NCI-H146 (cell line): Measurements from ENCODE around the gene KIAA0825.
A peak's percentile ranks its signal among the peaks of the same experiment; 100 is the strongest.

Source experiments
- DNase-seq: peaks from one replicate; lab custom pipeline; 2025; lab: John Stamatoyannopoulos, UW

KIAA0825 gene

GRCh38 chr5:94618493-94619328, at the start of gene KIAA0825, which contains the start of gene SLF1:
TSS of gene KIAA0825 (minus strand) at chr5:94618604. CDS start at chr5:94537126, 81,478 bp downstream.
TSS of gene SLF1 (plus strand) at chr5:94618669. CDS start at chr5:94628811, 10,142 bp downstream.
- peak; percentile 86 for DNase-seq

GRCh38 chr5:94667937-94668336, 49.5 kb upstream of the KIAA0825 start:
- DNase-seq: no peak

GRCh38 chr5:94661086-94661485, 42.7 kb upstream of the KIAA0825 start:
- no peak for DNase-seq

- no peak for DNase-seq
Observed at GRCh38 chr5:94660506-94660905, 42.1 kb upstream of the KIAA0825 start.

GRCh38 chr5:94658272-94658671, 39.9 kb upstream of the KIAA0825 start:
- no peak for DNase-seq

- DNase-seq: no peak
Observed at GRCh38 chr5:94649874-94650273, 31.5 kb upstream of the KIAA0825 start.

- DNase-seq: no peak
Observed at GRCh38 chr5:94646758-94647157, 28.4 kb upstream of the KIAA0825 start.

GRCh38 chr5:94645053-94645452, 26.6 kb upstream of the KIAA0825 start:
- DNase-seq: no peak

GRCh38 chr5:94640176-94640575, 21.8 kb upstream of the KIAA0825 start:
- no peak for DNase-seq

GRCh38 chr5:94632024-94632423, 13.6 kb upstream of the KIAA0825 start:
- no peak for DNase-seq

GRCh38 chr5:94627191-94627590, 8.8 kb upstream of the KIAA0825 start:
- no peak for DNase-seq

- no peak for DNase-seq
Observed at GRCh38 chr5:94623877-94624276, 5.5 kb upstream of the KIAA0825 start.

- DNase-seq: no peak
Observed at GRCh38 chr5:94623011-94623410, 4.6 kb upstream of the KIAA0825 start.

- DNase-seq: no peak
Observed at GRCh38 chr5:94621763-94622162, 3.4 kb upstream of the KIAA0825 start.

GRCh38 chr5:94620256-94620655, 1.9 kb upstream of the KIAA0825 start:
- DNase-seq: no peak

- peak; percentile 51 for DNase-seq
Observed at GRCh38 chr5:94618029-94618492, 343 bp downstream of the KIAA0825 start.

GRCh38 chr5:94615862-94616261, 2.5 kb downstream of the KIAA0825 start:
- DNase-seq: no peak

- DNase-seq: no peak
Observed at GRCh38 chr5:94614156-94614805, 4.1 kb downstream of the KIAA0825 start.

- DNase-seq: peak; percentile 48
Observed at GRCh38 chr5:94613583-94613982, 4.8 kb downstream of the KIAA0825 start.

GRCh38 chr5:94595281-94595840, 23.0 kb downstream of the KIAA0825 start:
- DNase-seq: no peak

- DNase-seq: no peak
Observed at GRCh38 chr5:94577466-94578245, 40.7 kb downstream of the KIAA0825 start.

GRCh38 chr5:94575196-94575595, 43.2 kb downstream of the KIAA0825 start:
- DNase-seq: no peak
